Skeletal muscle cell (primary cell): Measurements from ENCODE around the gene UROD.
A peak's percentile ranks its signal among the peaks of the same experiment; 100 is the strongest.

Experiments used
- DNase-seq: peaks from one replicate; pipeline ENCODE4 v3.0.0-alpha.2; 2010; ENCODE audit warnings: low read depth
- H3K4me3 ChIP-seq: 2 replicates; pipeline ENCODE4 v1.5.1; 2011; ENCODE audit warnings: low read depth, mild to moderate bottlenecking, control low read depth, low read length, moderate library complexity

Gene UROD

DNA sequence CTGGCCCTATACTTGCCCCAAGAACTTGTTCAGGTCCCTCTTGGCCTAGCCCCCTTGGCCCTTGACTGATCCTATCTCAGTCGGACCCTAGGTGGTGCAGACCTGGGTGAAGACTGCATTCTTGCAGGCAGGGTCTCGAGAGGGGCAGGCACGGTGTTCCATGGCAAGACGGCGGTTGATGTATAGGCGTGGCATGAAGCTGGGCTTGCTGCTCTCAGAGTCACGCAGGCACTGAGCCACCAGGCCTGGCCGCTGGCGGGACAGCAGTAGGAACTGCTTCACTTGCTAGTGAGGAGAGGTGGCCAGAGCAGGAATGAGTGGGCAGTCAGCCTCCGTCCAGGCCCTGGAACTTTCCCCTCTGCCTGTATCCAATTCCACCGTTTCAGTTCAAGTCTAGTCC, 4.7 kb upstream of the UROD start:
- H3K4me3 ChIP-seq: no peak overlapping the region
- no peak for DNase-seq

DNA sequence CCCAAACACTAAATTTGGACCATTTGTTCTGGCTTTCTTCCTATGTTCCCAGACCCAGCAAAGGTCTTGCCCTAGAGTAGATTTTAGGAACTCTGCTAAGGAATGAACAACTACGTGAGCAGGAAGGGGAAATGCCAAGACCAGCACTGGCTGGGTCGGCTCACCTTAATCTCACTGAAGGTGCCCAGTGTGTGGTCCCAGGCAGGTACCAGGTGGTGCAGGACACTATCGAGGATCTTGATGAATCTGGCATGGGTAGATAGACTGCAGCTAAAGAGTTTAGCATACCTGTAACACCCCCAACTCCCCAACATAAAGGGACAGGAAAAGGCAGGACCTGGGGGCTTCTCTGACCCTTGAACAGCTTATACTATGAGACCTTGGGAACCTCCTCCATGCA, 4.0 kb upstream of the UROD start:
- no peak overlapping the region for H3K4me3 ChIP-seq
- DNase-seq: no peak

DNA sequence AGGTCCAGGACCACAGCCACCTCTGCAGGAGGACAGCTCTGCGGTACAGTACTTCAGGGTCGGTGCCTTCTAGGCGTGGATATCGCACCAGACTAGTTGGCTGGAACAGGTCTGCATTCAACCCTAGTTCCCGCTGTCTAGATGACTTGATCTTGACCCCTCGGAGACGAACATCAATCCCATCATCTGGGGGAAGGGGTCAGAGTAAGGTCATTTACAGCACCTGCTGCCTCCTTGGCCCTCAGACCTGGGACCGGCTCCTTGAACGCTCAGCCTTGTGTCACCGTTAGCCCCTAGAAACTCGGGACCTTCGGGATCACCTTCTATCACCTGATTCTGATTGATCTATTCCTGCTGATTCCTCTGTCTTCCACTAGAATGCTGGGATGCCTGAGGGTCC, 3.5 kb upstream of the UROD start:
- no peak for DNase-seq

DNA sequence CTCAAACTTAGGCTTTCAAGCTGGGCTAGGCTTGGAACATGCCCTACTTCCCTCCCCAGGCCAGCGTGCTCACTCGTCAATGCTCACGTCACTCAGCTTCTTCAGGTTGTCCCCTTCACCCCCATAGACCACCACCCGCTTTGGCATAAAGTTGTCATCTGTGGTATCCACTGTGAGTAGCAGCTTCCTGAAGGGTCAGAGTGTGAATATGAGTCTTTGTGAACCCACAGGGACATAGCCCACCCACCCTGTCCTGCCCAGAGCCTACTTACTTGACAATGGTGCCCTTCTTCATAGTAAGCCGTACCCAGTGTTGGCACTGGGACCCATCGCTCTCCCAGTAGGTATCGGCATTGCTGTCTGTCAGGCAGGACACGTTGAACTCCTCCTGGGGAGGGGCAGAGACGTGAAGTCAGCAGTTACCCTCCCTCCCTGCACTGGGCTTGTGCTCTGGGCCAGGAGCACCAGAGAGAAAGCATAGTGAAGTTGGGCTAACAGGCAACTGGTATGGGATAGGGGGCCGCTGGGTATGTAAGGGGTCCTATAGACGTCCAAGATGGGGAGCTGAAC, 2.7 kb upstream of the UROD start:
- no peak for DNase-seq

More for the DNA sequence above, 3.5 kb upstream of the UROD start:
- H3K4me3 ChIP-seq: no peak overlapping the region

DNA sequence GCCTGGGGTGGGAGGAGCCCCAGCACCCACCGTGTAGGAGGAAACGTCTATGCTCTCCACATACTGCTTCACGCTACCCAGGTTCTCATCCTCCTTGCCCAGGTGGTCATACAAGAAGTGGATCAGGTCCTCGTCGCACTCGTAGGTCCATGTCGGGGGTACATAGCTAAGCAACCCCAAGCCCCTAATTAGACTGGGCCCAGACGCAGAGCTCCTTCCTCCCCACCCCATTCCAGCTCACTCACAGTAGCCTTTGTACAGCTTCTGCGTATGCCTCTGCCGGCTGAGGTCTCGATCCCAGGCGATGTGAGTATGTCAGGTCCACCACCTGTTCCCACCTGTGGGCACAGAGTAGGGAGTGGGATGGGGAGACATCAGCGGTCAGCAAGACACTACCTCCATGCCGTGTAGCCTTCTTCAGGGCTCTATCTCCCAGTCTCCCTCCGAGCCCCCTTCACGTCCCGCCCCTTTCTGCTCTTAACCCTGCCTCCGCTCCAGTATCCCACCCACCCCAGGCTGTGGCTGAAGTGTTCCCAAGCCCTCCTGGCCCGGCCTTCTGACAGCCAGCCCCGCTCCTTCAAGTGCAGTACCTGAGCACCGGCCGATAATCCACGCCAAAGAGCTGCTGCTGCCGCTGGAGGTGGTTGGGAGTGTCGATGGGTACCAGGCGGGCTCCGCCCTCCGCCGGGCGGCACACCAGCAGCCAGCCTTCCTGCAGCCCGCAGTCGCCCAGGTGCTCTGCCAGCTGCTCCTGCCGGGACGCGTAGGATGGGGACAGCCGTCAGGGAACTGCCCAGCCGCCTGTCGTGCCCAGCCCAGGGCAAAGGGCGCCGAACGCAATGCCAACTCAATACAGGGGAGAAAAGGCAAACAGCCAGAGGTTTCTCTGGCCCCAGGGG, 1.8 kb upstream of the UROD start:
- no peak for DNase-seq

More for the DNA sequence above, 2.7 kb upstream of the UROD start:
- no peak overlapping the region for H3K4me3 ChIP-seq

DNA sequence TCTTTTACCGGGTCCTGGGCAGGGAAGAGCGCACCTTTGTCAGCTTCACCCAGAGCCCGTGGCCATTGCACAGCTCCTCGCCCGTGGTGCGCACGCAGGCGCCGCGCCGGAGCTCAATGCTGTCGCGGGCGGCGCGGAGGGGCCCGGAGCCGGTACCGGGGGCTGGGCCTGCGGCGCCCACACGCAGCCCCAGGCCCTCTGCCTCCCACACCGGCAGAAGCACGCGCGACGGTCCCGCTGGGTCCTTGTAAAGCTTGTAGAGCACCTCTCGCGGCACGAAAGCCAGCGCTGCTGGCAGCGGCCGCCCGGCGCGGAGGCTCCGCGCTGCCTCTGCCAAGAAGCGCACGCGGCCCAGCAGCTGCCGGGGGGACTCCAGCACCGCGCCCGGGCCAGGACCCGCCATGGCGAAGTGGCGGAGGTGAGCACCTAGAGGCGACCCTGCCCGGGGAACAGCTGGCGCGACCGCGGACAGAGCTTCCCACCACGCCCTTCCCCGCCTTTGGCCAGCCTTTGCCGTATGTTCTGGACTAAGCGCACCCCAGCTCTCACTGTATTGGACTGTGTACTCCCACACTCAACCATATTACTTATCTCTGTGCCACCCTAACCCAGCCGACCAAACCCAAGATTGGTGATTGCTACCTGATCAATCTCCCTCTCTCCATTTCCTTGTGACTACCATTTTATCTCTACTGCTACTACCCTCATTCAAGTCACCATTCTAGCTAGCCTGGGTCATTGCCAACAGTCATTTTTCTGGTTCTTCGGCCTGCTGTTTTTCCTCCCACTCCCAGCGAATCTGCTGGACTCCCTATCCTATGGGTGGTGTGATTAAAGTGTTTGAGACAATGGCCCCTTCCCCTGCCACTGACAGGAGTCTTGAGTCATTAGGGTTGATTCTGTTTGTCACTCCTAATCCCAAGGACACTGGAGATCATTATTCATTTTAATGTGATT, 921 bp upstream of the UROD start, which contains the start of gene HECTD3:
HECTD3 (minus strand) TSS at position 470 of the 957 bp plus-strand sequence; CDS start at position 403, 67 bp downstream.
- DNase-seq: peak; percentile 32
- peak within 1 kb of the TSS; percentile 97 for H3K4me3 ChIP-seq

More for the DNA sequence above, 1.8 kb upstream of the UROD start:
- peak overlapping the region; percentile 97 for H3K4me3 ChIP-seq

DNA sequence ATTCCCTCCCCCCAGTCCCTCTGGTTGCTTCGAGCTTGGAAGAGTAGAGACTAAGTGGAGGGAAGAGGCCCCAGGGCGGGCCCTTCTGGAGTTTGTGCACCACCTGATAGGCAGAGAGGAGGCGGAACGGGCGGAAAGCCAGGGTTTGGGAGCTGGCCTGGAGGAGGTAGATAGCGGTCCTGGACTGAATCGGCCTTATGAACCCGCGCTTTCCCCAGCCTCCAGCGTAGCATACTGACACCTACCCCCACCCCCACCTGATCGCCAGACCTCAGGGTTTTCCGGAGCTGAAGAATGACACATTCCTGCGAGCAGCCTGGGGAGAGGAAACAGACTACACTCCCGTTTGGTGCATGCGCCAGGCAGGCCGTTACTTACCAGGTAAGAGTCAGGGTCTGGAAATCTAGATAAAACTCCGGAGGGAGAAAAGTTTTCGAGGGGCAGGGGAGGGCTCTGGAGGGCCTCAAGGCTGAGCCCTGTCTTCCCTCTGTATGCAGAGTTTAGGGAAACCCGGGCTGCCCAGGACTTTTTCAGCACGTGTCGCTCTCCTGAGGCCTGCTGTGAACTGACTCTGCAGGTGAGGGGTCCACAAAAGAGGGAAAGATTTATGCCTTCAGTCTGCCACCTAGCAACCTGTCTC, 705 bp downstream of the UROD start:
- DNase-seq: peak; percentile 24
- peak overlapping the region; percentile 97 for H3K4me3 ChIP-seq

DNA sequence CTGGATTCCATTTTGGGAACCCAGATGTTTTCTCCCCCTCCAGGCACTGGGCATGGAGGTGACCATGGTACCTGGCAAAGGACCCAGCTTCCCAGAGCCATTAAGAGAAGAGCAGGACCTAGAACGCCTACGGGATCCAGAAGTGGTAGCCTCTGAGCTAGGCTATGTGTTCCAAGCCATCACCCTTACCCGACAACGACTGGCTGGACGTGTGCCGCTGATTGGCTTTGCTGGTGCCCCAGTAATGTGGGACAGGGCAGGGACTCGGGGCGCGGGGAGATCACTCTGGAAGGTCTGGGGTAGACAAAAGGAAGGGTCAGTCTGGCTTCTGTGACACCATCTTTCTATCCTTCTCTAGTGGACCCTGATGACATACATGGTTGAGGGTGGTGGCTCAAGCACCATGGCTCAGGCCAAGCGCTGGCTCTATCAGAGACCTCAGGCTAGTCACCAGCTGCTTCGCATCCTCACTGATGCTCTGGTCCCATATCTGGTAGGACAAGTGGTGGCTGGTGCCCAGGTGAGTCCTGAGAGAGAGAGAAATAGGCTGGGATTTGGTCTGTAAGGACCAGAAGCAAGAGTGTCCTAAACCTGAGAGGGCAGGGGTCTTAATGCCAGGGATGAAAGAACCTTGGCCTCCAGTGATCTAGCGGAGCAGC, 1.6 kb downstream of the UROD start:
- peak overlapping the region; percentile 97 for H3K4me3 ChIP-seq
- no peak for DNase-seq

DNA sequence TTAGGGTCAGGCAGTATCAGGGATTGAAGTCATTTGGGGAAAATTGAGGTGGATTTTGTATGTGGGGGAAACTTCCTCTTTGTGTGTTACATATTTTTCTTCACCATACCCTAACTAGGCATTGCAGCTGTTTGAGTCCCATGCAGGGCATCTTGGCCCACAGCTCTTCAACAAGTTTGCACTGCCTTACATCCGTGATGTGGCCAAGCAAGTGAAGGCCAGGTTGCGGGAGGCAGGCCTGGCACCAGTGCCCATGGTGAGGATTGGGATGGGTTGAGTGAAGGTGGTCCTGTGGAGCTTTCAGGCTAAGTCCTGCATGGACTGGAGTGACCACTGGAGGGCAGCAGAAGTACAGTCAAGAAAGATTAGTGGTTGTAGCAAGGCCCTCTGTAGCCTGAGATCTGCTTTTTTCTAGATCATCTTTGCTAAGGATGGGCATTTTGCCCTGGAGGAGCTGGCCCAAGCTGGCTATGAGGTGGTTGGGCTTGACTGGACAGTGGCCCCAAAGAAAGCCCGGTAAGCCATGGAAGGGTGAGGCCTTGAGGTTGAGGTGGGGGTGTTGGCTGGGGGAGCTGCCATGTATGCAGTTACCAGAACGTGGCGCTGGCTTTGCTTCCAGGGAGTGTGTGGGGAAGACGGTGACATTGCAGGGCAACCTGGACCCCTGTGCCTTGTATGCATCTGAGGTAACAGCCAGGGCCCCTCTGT, 2.4 kb downstream of the UROD start:
- H3K4me3 ChIP-seq: no peak overlapping the region
- peak; percentile 48 for DNase-seq

DNA sequence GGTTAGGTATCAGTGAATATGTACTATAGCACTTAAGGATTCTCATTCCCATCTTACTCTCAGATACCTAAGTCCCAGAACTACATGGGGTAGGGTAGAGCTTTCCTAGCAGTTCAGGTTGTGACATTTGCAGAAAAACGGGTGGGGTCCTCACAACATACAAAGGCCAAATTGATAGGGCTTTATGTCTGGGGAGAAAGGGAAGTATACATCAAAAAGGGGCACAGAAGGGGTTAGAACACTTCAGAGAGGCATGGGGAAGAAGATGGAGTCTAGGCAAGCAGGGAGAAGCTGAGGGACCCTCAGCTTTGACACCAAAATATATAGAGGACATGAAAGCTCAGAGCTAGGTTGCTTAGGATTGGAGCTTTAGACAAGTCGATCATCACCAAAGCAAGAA, 3.6 kb downstream of the UROD start:
- no peak for DNase-seq
- no peak overlapping the region for H3K4me3 ChIP-seq

DNA sequence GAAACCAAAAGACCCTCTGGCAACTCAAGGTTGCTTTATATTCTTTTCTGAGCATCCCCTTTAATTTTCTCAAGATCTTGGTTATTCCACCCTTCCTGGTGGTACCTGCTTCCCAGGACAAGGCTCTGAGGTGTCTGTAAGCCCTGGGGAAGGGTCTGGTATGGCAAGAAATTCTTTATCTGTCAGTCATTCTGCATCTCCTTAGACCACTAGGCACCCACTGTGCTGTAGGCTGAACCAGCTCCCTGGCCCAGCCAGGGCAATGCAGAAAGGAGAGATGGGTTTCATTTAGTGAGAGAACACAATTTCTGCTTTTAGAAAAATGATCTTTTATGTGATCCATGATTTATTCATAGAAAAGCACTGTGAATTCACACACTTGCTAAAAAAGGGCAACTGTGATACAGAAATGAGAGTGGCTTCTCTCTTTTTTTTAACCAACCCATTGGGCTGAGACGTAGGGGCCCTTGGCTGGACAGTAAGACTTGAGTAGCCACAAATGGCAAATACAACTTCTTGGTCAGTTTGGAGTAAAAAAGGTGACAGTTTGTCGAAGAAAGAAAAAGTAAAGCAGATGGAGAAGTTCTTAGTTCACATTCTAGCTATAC, 4.1 kb downstream of the UROD start:
- H3K4me3 ChIP-seq: no peak overlapping the region
- no peak for DNase-seq

DNA sequence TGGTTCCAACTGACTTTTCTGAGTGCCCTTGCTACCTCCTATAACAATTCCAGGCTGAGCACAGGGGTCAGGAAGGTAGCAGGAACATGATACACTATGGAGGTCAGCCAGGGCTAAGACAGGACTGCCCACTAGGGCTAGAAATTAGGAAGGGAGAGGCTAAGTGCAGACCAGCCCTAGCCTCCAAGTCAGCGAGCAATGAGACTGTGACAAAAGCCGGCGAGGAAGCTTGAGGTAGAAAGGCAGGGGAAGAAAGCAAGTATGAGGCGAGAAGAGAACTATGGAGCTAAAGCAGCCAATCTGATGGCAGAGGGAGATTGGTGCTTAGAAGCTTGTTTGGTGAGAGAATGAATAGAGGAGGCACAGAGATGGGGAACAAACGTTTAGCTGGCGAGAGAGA, 4.7 kb downstream of the UROD start:
- no peak overlapping the region for H3K4me3 ChIP-seq
- DNase-seq: no peak

DNA sequence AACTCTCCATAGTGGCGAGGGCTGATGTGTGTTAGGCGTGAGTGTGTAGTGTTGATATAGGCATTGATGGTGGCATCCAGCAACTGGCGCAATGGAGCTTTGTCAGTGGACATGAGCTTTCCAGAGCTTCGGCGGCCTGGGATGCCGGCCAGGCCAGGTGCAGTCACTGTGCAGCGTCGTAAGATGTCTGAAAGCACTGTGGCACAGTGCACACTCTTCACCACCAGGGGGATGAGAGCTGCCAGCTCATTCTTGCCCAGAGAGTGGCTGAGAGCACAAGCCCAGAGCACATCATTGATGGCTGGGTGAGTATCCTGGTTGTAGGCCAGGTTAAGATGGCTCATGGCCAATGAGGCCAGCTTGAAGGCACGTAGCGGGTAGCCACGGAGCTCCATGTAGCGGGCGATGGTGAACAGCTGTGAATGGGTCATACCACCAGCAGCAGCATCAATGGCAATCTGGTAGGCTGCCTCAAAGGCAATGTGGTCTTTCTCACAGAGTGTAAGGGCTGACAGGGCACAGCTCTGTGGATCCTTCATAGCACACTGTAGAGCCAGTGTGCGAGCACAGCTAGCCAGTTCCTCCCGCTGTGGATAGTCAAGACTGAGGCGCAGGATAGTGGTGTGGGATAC, 6.7 kb downstream of the UROD start:
- no peak overlapping the region for H3K4me3 ChIP-seq
- DNase-seq: no peak

DNA sequence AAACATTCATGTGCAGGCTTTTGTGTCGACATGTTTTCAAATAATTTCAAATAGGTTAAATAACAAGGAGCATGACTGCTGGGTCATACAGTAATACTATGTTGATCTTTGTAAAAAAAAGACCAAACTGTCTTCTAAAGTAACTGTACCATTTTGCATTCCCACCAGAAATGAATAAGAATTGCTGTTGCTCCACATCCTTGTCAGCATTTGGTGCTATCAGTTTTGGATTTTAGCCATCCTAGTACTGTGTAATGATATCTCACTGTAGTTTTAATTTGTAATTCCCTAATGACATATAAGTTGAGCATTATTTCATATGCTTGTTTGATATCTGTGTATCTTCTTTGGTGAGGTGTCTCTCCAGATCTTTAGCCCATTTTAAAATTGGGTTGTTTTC, 11.6 kb downstream of the UROD start:
- no peak for DNase-seq
- H3K4me3 ChIP-seq: no peak overlapping the region

DNA sequence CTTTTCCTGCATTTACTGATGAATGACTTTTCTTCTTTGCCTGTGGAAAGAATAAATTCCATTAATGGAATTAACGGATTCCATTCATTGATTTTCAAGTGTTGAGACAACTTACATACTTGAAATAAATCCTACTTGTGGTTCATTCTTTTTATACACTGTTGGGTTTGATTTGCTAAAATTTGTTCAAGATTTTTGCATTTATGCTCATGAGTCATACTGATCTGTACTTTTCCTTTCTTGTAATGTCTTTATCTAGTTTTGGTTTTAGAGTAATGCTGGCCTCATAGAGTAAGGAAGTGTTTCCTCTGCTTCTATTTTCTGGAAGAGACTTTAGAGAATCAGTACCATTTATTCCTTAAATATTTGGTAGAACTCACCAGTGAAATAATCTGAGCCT, 14.4 kb downstream of the UROD start:
- no peak for DNase-seq
- no peak overlapping the region for H3K4me3 ChIP-seq

DNA sequence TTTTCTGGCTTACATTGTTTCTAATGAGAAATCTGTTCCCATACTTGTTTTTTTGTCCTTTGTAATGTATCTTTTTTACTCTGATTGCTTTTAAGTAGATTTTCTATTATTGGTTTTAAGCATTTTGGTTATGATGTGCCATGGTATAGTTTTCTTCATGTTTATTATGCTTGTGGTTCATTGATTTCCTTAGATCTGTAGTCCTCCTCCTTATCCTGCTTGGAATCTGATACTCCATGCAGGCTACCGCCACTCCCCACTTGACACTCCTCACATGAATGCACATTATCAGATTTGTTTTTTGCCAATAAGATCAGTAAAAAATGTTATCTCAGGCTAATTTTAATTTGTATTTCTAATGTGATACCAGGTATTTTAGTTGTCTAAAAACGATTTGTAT, 20.8 kb downstream of the UROD start:
- H3K4me3 ChIP-seq: no peak overlapping the region
- DNase-seq: no peak

DNA sequence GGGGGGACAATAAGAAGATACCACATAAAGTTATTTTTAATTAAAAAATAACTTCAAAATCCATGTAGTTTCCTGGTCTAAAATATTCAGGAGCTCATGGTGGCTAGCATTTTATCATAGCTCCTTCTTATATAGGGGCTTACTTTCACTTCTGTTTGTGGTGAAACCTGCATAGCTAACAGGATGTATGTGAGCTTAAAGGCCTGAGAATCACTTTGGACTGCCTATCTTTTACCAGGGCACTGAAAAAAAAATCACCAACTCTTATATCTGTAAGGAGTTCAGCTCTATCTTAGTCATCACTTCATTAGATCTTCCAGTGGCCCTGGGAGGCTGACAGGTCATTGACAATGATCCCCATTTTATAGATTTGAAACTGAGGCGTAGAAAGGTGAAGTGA, 21.3 kb downstream of the UROD start:
- H3K4me3 ChIP-seq: no peak overlapping the region
- DNase-seq: no peak
